Measurements from ENCODE around the gene ARL15. TPM values are rescaled to one million over a fixed set of nuclear protein-coding genes. Genes with fewer than 3 reads are reported as not detected.

The ARL15 gene
- total RNA-seq, 4 donors from 2014 or later: 8.5 to 19.1 (median 12.0) TPM

GRCh38 chr5:53971551-53971950 is 338.8 kb downstream of the ARL15 start:
- Histone ChIP-seq H3K27me3 (no peaks in the 10 kb centered on the region), H3K36me3 (peaks cover 0 to 4% (median 0%) of the 10 kb centered on the region in 3 donors), H3K4me1 (no peaks in the 10 kb centered on the region), H3K4me3 (no peak overlapping the region), H3K27ac (no peak overlapping the region), H3K9me3 (no peaks in the 10 kb centered on the region)
- no peak for TF ChIP-seq CTCF (IDR thresholded peaks at IDR 0.05)
- TF ChIP-seq POLR2A (IDR thresholded peaks at IDR 0.05): no peak
- DNase-seq: no peak
- intact Hi-C loops (cut with DNase I): no loop called here

GRCh38 chr5:53971131-53971530 is 339.2 kb downstream of the ARL15 start:
- no peak overlapping the region for H3K27ac ChIP-seq
- 56 to 64% methylated on average over 2 of the region's 2 CpGs for WGBS, 2 donors
- H3K9me3 ChIP-seq: no peaks in the 10 kb centered on the region
- DNase-seq: no peak
- no peaks in the 10 kb centered on the region for H3K27me3 ChIP-seq
- TF ChIP-seq POLR2A (IDR thresholded peaks at IDR 0.05) (no peak), CTCF (IDR thresholded peaks at IDR 0.05) (no peak)
- intact Hi-C loops (cut with DNase I): no loop called here
- no peaks in the 10 kb centered on the region for H3K36me3 ChIP-seq
- H3K4me3 ChIP-seq: no peak overlapping the region
- no peaks in the 10 kb centered on the region for H3K4me1 ChIP-seq

GRCh38 chr5:53970475-53970874 is 339.9 kb downstream of the ARL15 start:
- intact Hi-C loops (cut with DNase I): no loop called here
- WGBS, 2 donors: 43 to 72% methylated on average over 3 of the region's 3 CpGs
- DNase-seq: no peak
- H3K27me3 ChIP-seq: no peaks in the 10 kb centered on the region
- no peak for TF ChIP-seq CTCF (IDR thresholded peaks at IDR 0.05)
- no peak for TF ChIP-seq POLR2A (IDR thresholded peaks at IDR 0.05)
- no peaks in the 10 kb centered on the region for H3K4me1 ChIP-seq
- no peak overlapping the region for H3K4me3 ChIP-seq
- no peak overlapping the region for H3K27ac ChIP-seq
- no peaks in the 10 kb centered on the region for H3K9me3 ChIP-seq
- H3K36me3 ChIP-seq: no peaks in the 10 kb centered on the region

GRCh38 chr5:53969176-53969730 is 341.1 kb downstream of the ARL15 start:
- intact Hi-C loops (cut with DNase I): no loop called here
- H3K4me1 ChIP-seq: no peaks in the 10 kb centered on the region
- H3K4me3 ChIP-seq: no peak overlapping the region
- 50 to 60% methylated on average over 2 of the region's 2 CpGs for WGBS, 2 donors
- no peak overlapping the region for H3K27ac ChIP-seq
- no peak for DNase-seq
- H3K27me3 ChIP-seq: no peaks in the 10 kb centered on the region
- no peaks in the 10 kb centered on the region for H3K9me3 ChIP-seq
- no peaks in the 10 kb centered on the region for H3K36me3 ChIP-seq
- no peak for TF ChIP-seq CTCF (IDR thresholded peaks at IDR 0.05)
- no peak for TF ChIP-seq POLR2A (IDR thresholded peaks at IDR 0.05)

GRCh38 chr5:53965459-53965858 is 344.9 kb downstream of the ARL15 start:
- Histone ChIP-seq H3K4me1 (no peaks in the 10 kb centered on the region), H3K36me3 (no peaks in the 10 kb centered on the region), H3K4me3 (no peak overlapping the region), H3K9me3 (no peaks in the 10 kb centered on the region), H3K27me3 (no peaks in the 10 kb centered on the region), H3K27ac (no peak overlapping the region)
- no peak for DNase-seq
- TF ChIP-seq POLR2A (IDR thresholded peaks at IDR 0.05): no peak
- TF ChIP-seq CTCF (IDR thresholded peaks at IDR 0.05): no peak
- intact Hi-C loops (cut with DNase I): no loop called here

Data from esophagus squamous epithelium (tissue), 5 donors.